Ascending aorta (tissue), 2 donors: Measurements from ENCODE around the gene EIF5. TPM values are rescaled to one million over a fixed set of nuclear protein-coding genes. Genes with fewer than 3 reads are reported as not detected.

ENCODE experiments used
- DNase-seq, 2 donors: peaks; one replicate each; pipeline ENCODE4 v3.0.0-alpha.2; 2019; ENCODE audit warnings: low spot score in 2 of 2
- H3K27ac ChIP-seq, 2 donors: fragments of 200-600 bp; sonication (generic); one replicate each; pipeline ENCODE4 v1.5.1; 2016 to 2017; ENCODE audit warnings: mild to moderate bottlenecking in 1 of 2
- H3K27me3 ChIP-seq: fragments of 200-600 bp; sonication (generic); one replicate; pipeline ENCODE4 v1.5.1; 2017
- H3K36me3 ChIP-seq, 2 donors: fragments of 200-600 bp; sonication (generic); one replicate each; pipeline ENCODE4 v1.5.1; 2016
- H3K4me1 ChIP-seq, 2 donors: fragments of 200-600 bp; sonication (generic); one replicate each; pipeline ENCODE4 v1.5.1; 2016 to 2017; ENCODE audit warnings: mild to moderate bottlenecking in 1 of 2
- H3K4me3 ChIP-seq, 2 donors: fragments of 200-600 bp; sonication (generic); one replicate each; pipeline ENCODE4 v1.5.1; 2016 to 2017; ENCODE audit warnings: mild to moderate bottlenecking in 1 of 2
- H3K9me3 ChIP-seq, 2 donors: fragments of 200-600 bp; sonication (generic); one replicate each; pipeline ENCODE4 v1.5.1; 2016
- intact Hi-C: fragments of 100-400 bp; cut with DNase I; formaldehyde crosslinking; loops from one replicate; pipeline ENCODE4 v1.15.1; 2023
- total RNA-seq: library from RNA; depleted of rRNA; stranded (reverse); fragments of >200 nt; gene quantifications from one replicate; pipeline ENCODE4 v1.1.0, GENCODE V29; 2016
- TF ChIP-seq, protein P1 (sequence below), 3 experiments: fragments of 200-600 bp in 2 of 3; fragments of 450-650 bp in 1 of 3; sonication (generic) in 2 of 3; IDR thresholded peaks; one replicate each; pipeline ENCODE4 v1.5.1; 2016 to 2019; ENCODE audit warnings: antibody characterized with exemption in 3 of 3, mild to moderate bottlenecking in 1 of 3, moderate library complexity in 1 of 3

The EIF5 gene
- 85.5 TPM for total RNA-seq

DNA sequence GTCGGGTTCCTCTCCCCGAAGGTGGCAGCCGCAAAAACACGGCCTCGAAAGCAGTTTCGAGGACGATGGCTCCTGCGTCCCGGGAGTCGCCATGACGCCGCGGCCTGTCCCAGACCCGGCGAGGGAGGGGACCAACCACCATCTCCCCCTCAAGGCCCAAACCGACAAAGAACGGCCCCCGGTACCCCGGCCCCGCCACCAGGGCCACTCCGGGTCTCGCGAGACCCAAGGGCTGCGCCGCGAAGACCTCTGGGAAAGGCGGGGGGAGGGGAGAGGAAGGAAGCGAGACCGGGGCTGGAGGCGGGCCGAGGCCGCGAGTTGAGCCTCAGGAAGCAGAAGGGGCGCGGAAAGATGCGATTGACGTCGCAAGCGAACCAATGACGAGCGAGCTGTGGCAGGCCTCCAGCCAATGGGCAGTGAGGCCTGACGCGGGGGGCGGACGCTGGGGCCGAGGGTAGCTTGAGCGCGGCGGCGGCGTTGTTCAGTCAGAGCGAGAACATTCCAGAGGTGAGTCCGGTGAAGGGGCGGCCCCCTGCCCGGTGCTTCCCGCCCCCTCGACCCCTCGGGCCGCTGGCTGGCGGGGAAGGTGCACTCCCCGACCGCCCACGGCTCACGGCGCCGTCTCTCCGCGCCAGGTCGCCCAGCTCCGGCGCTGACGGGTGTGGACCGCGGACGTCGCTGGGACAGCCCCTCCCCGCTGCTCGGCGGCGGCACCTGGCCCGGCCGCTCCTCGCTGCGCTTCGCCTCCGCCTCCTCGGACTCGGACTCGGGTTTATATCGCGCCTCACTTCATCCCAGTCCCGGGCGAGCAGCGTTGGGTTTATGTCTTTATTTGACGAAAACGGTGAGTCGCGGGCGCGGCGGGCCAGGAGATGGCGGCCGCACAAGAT lies at the start of gene EIF5:
Gene EIF5, plus strand, starts transcription at position 484 of the 890 bp plus-strand sequence. CDS start 1,624 bp downstream, outside the sequence.
- H3K4me1 ChIP-seq, result peaks cover 0 to 17% of the 10 kb centered on the region in 2 donors

DNA sequence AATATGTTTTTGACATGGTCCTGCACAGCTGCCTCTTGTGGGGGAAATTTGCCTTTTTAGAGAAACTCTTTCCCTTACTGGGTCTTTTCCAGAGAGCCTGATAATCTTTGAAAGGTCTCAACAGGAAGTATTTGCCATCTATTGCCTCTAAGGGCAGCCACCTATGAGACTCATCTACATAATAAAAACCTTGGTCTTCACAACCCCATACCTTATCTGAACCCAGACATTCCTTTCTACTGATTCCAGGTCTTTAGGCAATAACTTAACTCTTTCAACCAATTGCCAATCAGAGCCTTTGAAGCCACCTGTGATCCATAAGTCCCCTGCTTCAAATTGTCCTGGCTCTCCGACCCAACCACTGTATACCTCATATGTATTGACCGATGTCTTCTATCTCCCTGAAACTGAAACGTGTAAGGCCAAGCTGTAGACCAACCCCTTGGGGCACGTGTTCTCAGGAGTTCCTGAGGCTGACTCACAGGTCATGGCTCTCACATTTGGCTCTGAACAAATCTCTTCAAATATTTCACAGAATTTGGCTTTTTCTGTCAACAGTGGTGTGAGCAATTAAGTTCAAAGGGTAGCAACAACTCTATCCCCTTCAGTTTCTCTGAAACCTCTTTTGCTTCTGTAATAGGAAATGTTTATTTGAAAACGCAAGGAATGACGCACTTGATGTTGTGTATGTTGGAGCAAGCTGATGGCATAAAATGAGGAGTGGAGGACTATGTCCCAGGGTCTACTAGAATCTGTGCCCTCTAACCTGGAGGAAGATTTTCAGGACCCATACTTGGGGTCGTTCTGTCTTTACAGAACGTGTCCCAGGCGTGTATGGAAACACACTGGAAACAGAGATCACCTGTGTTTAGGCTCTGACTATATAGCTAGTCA lies 49.2 kb upstream of the EIF5 start:
- TF ChIP-seq, protein P1, sequence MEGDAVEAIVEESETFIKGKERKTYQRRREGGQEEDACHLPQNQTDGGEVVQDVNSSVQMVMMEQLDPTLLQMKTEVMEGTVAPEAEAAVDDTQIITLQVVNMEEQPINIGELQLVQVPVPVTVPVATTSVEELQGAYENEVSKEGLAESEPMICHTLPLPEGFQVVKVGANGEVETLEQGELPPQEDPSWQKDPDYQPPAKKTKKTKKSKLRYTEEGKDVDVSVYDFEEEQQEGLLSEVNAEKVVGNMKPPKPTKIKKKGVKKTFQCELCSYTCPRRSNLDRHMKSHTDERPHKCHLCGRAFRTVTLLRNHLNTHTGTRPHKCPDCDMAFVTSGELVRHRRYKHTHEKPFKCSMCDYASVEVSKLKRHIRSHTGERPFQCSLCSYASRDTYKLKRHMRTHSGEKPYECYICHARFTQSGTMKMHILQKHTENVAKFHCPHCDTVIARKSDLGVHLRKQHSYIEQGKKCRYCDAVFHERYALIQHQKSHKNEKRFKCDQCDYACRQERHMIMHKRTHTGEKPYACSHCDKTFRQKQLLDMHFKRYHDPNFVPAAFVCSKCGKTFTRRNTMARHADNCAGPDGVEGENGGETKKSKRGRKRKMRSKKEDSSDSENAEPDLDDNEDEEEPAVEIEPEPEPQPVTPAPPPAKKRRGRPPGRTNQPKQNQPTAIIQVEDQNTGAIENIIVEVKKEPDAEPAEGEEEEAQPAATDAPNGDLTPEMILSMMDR (IDR thresholded peaks at IDR 0.05), result no peak
- no peaks in the 10 kb centered on the region for H3K4me1 ChIP-seq
- H3K4me3 ChIP-seq, result no peak overlapping the region
- intact Hi-C loops, result no loop called here
- H3K27me3 ChIP-seq, result no peaks in the 10 kb centered on the region
- no peaks in the 10 kb centered on the region for H3K36me3 ChIP-seq
- no peaks in the 10 kb centered on the region for H3K9me3 ChIP-seq
- no peak overlapping the region for H3K27ac ChIP-seq
- no peak for DNase-seq

More for the DNA sequence above, at the start of gene EIF5:
- Histone ChIP-seq H3K4me3 (peak within 1 kb of the TSS; percentile 96 to 97), H3K27me3 (no peaks in the 10 kb centered on the region), H3K27ac (peak within 1 kb of the TSS; percentile 100), H3K36me3 (peaks cover 35 to 36% of the 10 kb centered on the region in 2 donors), H3K9me3 (no peaks in the 10 kb centered on the region)
- TF ChIP-seq, protein P1 (IDR thresholded peaks at IDR 0.05), result peak; percentile 9 to 56 (median 22)
- DNase-seq, result peak; percentile 93 to 100
- intact Hi-C loops, result loop anchor here (1.0 to 10.0 kb wide), 7 partner anchors 51 to 1369 kb away; partner anchors contain the start of genes CDC42BPB, DYNC1H1, HSP90AA1 and MARK3

DNA sequence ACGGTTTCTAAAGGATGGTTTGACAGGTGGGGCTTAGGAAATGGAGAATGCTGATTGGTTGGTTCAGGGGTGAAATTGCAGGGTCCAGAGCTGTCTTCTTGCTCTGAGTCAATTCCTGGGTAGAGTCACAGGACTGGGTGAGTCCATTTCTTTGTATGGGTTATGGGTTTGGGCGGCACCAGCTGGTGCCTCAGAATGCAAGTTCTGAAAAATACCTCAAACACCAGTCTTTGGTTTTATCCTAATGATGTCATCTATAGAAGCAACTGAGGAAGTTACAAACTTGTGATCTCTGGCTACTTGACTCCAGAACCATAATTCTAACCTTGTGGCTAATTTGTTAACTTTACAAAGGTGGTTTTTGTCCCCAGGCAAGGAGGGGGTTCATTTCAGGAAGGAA lies 47.6 kb upstream of the EIF5 start:
- Histone ChIP-seq H3K4me3 (no peak overlapping the region), H3K27me3 (no peaks in the 10 kb centered on the region), H3K4me1 (no peaks in the 10 kb centered on the region), H3K27ac (no peak overlapping the region), H3K36me3 (no peaks in the 10 kb centered on the region), H3K9me3 (no peaks in the 10 kb centered on the region)
- TF ChIP-seq, protein P1 (IDR thresholded peaks at IDR 0.05), result no peak
- no peak for DNase-seq
- intact Hi-C loops, result no loop called here

DNA sequence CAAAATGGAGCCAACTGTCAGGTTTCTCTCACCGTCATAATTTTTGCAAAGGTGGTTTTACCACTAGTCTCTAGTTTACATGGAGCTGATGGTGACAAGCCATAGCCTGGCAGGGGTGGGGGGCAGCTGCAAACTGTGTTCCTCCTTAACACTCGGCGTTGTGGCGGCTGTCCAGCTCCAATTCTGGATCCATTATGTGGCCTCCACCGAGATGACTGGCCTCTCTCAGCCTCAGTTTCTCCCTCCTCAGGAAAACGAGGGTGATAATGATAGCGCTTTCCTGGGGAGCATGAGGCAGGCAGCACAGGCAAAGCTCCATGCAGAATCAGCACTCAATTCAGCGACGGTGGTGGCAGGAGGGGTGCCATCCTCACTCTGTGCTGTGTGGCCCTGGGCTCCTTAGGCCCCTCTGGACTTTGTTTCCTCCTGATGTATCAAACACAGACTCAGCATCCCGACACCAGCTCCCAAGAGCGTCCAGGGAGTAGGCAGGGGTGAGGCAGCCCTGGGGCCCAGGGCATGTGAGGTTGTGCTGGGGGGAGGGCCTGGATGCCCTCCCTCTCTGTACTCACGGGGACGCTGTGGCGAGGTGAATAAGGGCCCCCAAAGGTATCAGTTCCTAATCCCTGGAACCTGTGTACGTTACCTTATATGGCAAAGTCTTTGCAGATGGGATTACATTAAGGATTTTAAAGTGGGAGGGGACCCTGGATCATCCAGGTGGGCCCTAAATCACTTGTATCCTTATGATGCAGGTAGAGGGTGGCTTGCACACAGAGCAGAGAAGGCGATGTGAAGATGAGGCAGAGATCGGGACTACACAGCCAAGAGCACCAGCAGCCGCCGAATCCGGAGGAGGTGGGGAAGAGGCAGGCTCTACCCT lies 46.8 kb upstream of the EIF5 start:
- TF ChIP-seq, protein P1 (IDR thresholded peaks at IDR 0.05), result no peak
- intact Hi-C loops, result no loop called here
- Histone ChIP-seq H3K27ac (no peak overlapping the region), H3K27me3 (no peaks in the 10 kb centered on the region), H3K36me3 (no peaks in the 10 kb centered on the region), H3K4me3 (no peak overlapping the region), H3K9me3 (no peaks in the 10 kb centered on the region), H3K4me1 (no peaks in the 10 kb centered on the region)
- DNase-seq, result no peak
